GM19025 (cell line): ENCODE measurements around the gene KCTD17.

Experiments used
- ATAC-seq: cut with Tn5 transposase; IDR thresholded peaks from one replicate; pipeline ENCODE4 v1.9.1; 2021; ENCODE audit warnings: mild to moderate bottlenecking, low read depth, moderate library complexity; ENCODE audit not compliant: unreplicated experiment

Gene KCTD17

GRCh38 chr22:37100589-37101127 lies 49.1 kb downstream of the KCTD17 start:
- ATAC-seq = no peak

GRCh38 chr22:37101311-37102066 lies 49.9 kb downstream of the KCTD17 start:
- no peak for ATAC-seq

- ATAC-seq = no peak
Measured at GRCh38 chr22:37103151-37103550, 51.6 kb downstream of the KCTD17 start.

GRCh38 chr22:37103656-37104452 lies 52.3 kb downstream of the KCTD17 start:
- no peak for ATAC-seq

GRCh38 chr22:37105154-37105553 lies 53.6 kb downstream of the KCTD17 start:
- ATAC-seq = no peak

GRCh38 chr22:37105990-37106389 lies 54.4 kb downstream of the KCTD17 start:
- ATAC-seq = no peak

GRCh38 chr22:37107816-37108621 lies 56.5 kb downstream of the KCTD17 start:
- ATAC-seq = no peak

- no peak for ATAC-seq
Measured at GRCh38 chr22:37109242-37109917, 57.8 kb downstream of the KCTD17 start, which contains the start of gene TMPRSS6. Gene TMPRSS6 (minus strand): TSS chr22:37109713. CDS start chr22:37103417, 6,296 bp downstream.

GRCh38 chr22:37111156-37111717 lies 59.7 kb downstream of the KCTD17 start:
- no peak for ATAC-seq

GRCh38 chr22:37112084-37112728 lies 60.7 kb downstream of the KCTD17 start:
- no peak for ATAC-seq
